CD4-positive, CD25-positive, alpha-beta regulatory T cell (primary cell): ENCODE measurements around the gene CAPS2. TPM values are rescaled to one million over a fixed set of nuclear protein-coding genes. Genes with fewer than 3 reads are reported as not detected.

Experiments used
- ATAC-seq, 2 donors: fragments of 150-1000 bp; cut with Tn5 transposase; one replicate each; pipeline ENCODE4 v1.10.0; 2021; ENCODE audit warnings: low read depth in 2 of 2, moderate number of reproducible peaks in 2 of 2, moderate library complexity in 1 of 2
- DNase-seq, 3 donors: peaks; one replicate each; pipeline versions ENCODE4 v3.0.0 to v3.0.0-alpha.2; 2012 to 2022; ENCODE audit warnings: mixed read lengths in 1 of 3
- H3K27ac ChIP-seq: one replicate; pipeline ENCODE4 v1.7.0; 2013; ENCODE audit warnings: mild to moderate bottlenecking, low read length; ENCODE audit not compliant: insufficient read depth, poor library complexity, severe bottlenecking
- H3K27me3 ChIP-seq: one replicate; pipeline ENCODE4 v1.7.0; 2013; ENCODE audit warnings: low read length; ENCODE audit not compliant: control insufficient read depth, insufficient read depth
- H3K36me3 ChIP-seq: one replicate; pipeline ENCODE4 v1.7.0; 2013; ENCODE audit warnings: mild to moderate bottlenecking, low read length, moderate library complexity; ENCODE audit not compliant: control insufficient read depth, insufficient read depth
- H3K4me1 ChIP-seq: 2 replicates; pipeline ENCODE4 v1.7.0; 2013; ENCODE audit warnings: mild to moderate bottlenecking, low read length; ENCODE audit not compliant: insufficient read depth, control insufficient read depth, poor library complexity, severe bottlenecking
- H3K4me3 ChIP-seq: one replicate; pipeline ENCODE4 v1.7.0; 2013; ENCODE audit warnings: low read depth, mild to moderate bottlenecking, low read length, moderate library complexity
- H3K9me3 ChIP-seq, 2 experiments: 1 replicate in 1 of 2; 2 replicates in 1 of 2; pipeline ENCODE4 v1.7.0; 2013; ENCODE audit warnings: low read length in 2 of 2, mild to moderate bottlenecking in 1 of 2, moderate library complexity in 1 of 2; ENCODE audit not compliant: control insufficient read depth in 2 of 2
- H3K27ac Mint-ChIP-seq, 3 donors: one replicate each; pipeline ENCODE4 v1.8.0; 2020 to 2022; ENCODE audit warnings: mild to moderate bottlenecking in 3 of 3, mixed read lengths in 3 of 3, moderate library complexity in 2 of 3
- H3K27me3 Mint-ChIP-seq: one replicate; pipeline ENCODE4 v1.8.0; 2022; ENCODE audit warnings: mild to moderate bottlenecking, mixed read lengths
- H3K36me3 Mint-ChIP-seq: one replicate; pipeline ENCODE4 v1.8.0; 2020; ENCODE audit warnings: mixed read lengths
- H3K4me1 Mint-ChIP-seq, 4 donors: one replicate each; pipeline ENCODE4 v1.8.0; 2020 to 2022; ENCODE audit warnings: mixed read lengths in 4 of 4, mild to moderate bottlenecking in 1 of 4
- H3K4me3 Mint-ChIP-seq, 4 donors: one replicate each; pipeline ENCODE4 v1.8.0; 2020 to 2022; ENCODE audit warnings: mild to moderate bottlenecking in 4 of 4, mixed read lengths in 4 of 4, moderate library complexity in 3 of 4
- H3K9me3 Mint-ChIP-seq, 7 donors: one replicate each; pipeline ENCODE4 v1.8.0; 2020 to 2022; ENCODE audit warnings: mixed read lengths in 7 of 7, mild to moderate bottlenecking in 3 of 7, moderate library complexity in 2 of 7
- polyA plus RNA-seq, 4 donors: library from polyadenylated mRNA; unstranded; fragments of 300-500 nt; fragmentation: Illumina TruSeq; gene quantifications; one replicate each; pipeline ENCODE4 v1.2.3, GENCODE V29; 2021
- total RNA-seq: library from RNA; stranded (reverse); gene quantifications from one replicate; pipeline ENCODE4 v1.2.3, GENCODE V29; 2022

CAPS2 gene
- total and polyA plus RNA-seq, 5 donors from 2014 or later = 1.5 to 5.1 (median 2.7) TPM

GRCh38 chr12:75236206-75236605 is 93.9 kb downstream of the CAPS2 start:
- Mint-ChIP-seq H3K27me3 (no peaks in the 10 kb centered on the region), H3K4me1 (no peaks in the 10 kb centered on the region), H3K27ac (no peak overlapping the region), H3K9me3 (peaks cover 0 to 11% (median 4%) of the 10 kb centered on the region in 7 donors), H3K4me3 (no peak overlapping the region), H3K36me3 (no peaks in the 10 kb centered on the region)
- Histone ChIP-seq H3K27ac (no peak overlapping the region), H3K27me3 (peaks cover 2% of the 10 kb centered on the region), H3K9me3 (peaks cover 0 to 3% of the 10 kb centered on the region in 2 experiments), H3K4me1 (no peaks in the 10 kb centered on the region), H3K4me3 (no peak overlapping the region), H3K36me3 (no peaks in the 10 kb centered on the region)
- DNase-seq (no peak), ATAC-seq (no peak)

GRCh38 chr12:75227132-75227531 is 103.0 kb downstream of the CAPS2 start:
- no peak overlapping the region for H3K4me3 Mint-ChIP-seq
- H3K27ac Mint-ChIP-seq = no peak overlapping the region
- DNase-seq (no peak), ATAC-seq (no peak)
- Histone ChIP-seq H3K27ac (no peak overlapping the region), H3K27me3 (no peaks in the 10 kb centered on the region), H3K36me3 (no peaks in the 10 kb centered on the region), H3K9me3 (no peaks in the 10 kb centered on the region), H3K4me3 (no peak overlapping the region), H3K4me1 (no peaks in the 10 kb centered on the region)
- H3K9me3 Mint-ChIP-seq = peaks cover 0 to 13% (median 5%) of the 10 kb centered on the region in 7 donors
- H3K4me1 Mint-ChIP-seq = no peaks in the 10 kb centered on the region
- H3K27me3 Mint-ChIP-seq = peaks cover 9% of the 10 kb centered on the region
- no peaks in the 10 kb centered on the region for H3K36me3 Mint-ChIP-seq

Other genes with a start within 250 kb of the CAPS2 start
- not detected for gene KCNC2, start 120.5 kb downstream of the CAPS2 start, total RNA-seq
- gene KCNC2, start 120.5 kb downstream of the CAPS2 start, polyA plus RNA-seq = not detected
- gene GLIPR1L1, start 4.3 kb upstream of the CAPS2 start, total RNA-seq = not detected
- not detected for gene GLIPR1L1, start 4.3 kb upstream of the CAPS2 start, polyA plus RNA-seq
- 0.27 TPM for gene GLIPR1L2, start 60.8 kb upstream of the CAPS2 start, total RNA-seq
- gene GLIPR1L2, start 60.8 kb upstream of the CAPS2 start, polyA plus RNA-seq = 1 to 10 TPM in 2 of 4 donors, under 1 TPM in 1, not detected in 1; 0.54 to 2.2 (median 1.7) TPM
- gene GLIPR1, start 150.4 kb upstream of the CAPS2 start, total RNA-seq = 91.4 TPM
- gene GLIPR1, start 150.4 kb upstream of the CAPS2 start, polyA plus RNA-seq = 100 to 1,000 TPM; 127 to 207 (median 173) TPM
- 113 TPM for gene KRR1, start 181.3 kb upstream of the CAPS2 start, total RNA-seq
- 10 to 100 TPM; 47.9 to 70.2 (median 59.0) TPM for gene KRR1, start 181.3 kb upstream of the CAPS2 start, polyA plus RNA-seq